ENCODE measurements around the gene KRTAP9-8. TPM values are rescaled to one million over a fixed set of nuclear protein-coding genes. Genes with fewer than 3 reads are reported as not detected.
"Not testable (repeated sequence)": the region's sequence is repeated elsewhere in the genome, so short reads cannot be mapped to it uniquely, and the experiment has no call there.

The KRTAP9-8 gene
- not detected for polyA plus RNA-seq
- long read RNA-seq, donor 1: 0 reads
- long read RNA-seq, donor 2: 0 reads
- long read RNA-seq, donor 3: 0 reads
- long read RNA-seq, donor 4: 0 reads
- long read RNA-seq, donor 5: 0 reads
- long read RNA-seq, donor 6: 0 reads
- long read RNA-seq, donor 7: 0 reads
- long read RNA-seq, donor 8: 0 reads
- long read RNA-seq, donor 9: 0 reads
- long read RNA-seq, donor 10: 0 reads

- H3K36me3 ChIP-seq (ENCODE audit: control insufficient read depth in 3 of 3, insufficient read depth in 2 of 3, low read depth in 1 of 3, low read length in 3 of 3); DNase-seq; FAIRE-seq; H3K9me3 ChIP-seq (ENCODE audit: control insufficient read depth in 2 of 2, insufficient read depth in 1 of 2, low read depth in 1 of 2, low read length in 1 of 2); H3K27me3 ChIP-seq (ENCODE audit: control insufficient read depth in 3 of 3, insufficient read depth in 3 of 3, low read length in 3 of 3); H3K4me1 ChIP-seq (ENCODE audit: control insufficient read depth in 3 of 3, insufficient read depth in 2 of 3, low read depth in 1 of 3, low read length in 2 of 3); H3K4me3 ChIP-seq (ENCODE audit: low read depth in 1 of 3, low read length in 3 of 3); H3K27ac ChIP-seq (ENCODE audit: low read depth in 1 of 3, low read length in 2 of 3): not testable (repeated sequence)
- WGBS, 3 donors: 10 to 41% (median 24%) methylated on average over 3 of the region's 3 CpGs
These were observed at the start of gene KRTAP9-8 for GRCh38 chr17:41237949-41238437. Gene KRTAP9-8 (plus strand): TSS chr17:41237999. CDS start chr17:41238052, 53 bp downstream.

GRCh38 chr17:41189837-41190318, 47.9 kb upstream of the KRTAP9-8 start, which contains the start of gene KRTAP9-1:
Gene KRTAP9-1 (plus strand): TSS chr17:41189887. CDS start chr17:41189887, 0 bp downstream.
- H3K9me3 ChIP-seq (ENCODE audit: control insufficient read depth in 2 of 2, insufficient read depth in 1 of 2, low read depth in 1 of 2, low read length in 1 of 2); H3K36me3 ChIP-seq (ENCODE audit: control insufficient read depth in 3 of 3, insufficient read depth in 2 of 3, low read depth in 1 of 3, low read length in 3 of 3); H3K4me3 ChIP-seq (ENCODE audit: low read depth in 1 of 3, low read length in 3 of 3); FAIRE-seq; H3K4me1 ChIP-seq (ENCODE audit: control insufficient read depth in 3 of 3, insufficient read depth in 2 of 3, low read depth in 1 of 3, low read length in 2 of 3); DNase-seq; H3K27ac ChIP-seq (ENCODE audit: low read depth in 1 of 3, low read length in 2 of 3): not testable (repeated sequence)
- peaks cover 0 to 25% (median 2%) of the 10 kb centered on the region in 3 donors for H3K27me3 ChIP-seq (ENCODE audit: control insufficient read depth in 3 of 3, insufficient read depth in 3 of 3, low read length in 3 of 3)
- WGBS, 3 donors: 18 to 60% (median 50%) methylated on average over 1 of the region's 1 CpG

GRCh38 chr17:41190328-41190727, 47.5 kb upstream of the KRTAP9-8 start:
- Histone ChIP-seq H3K27ac (ENCODE audit: low read depth in 1 of 3, low read length in 2 of 3) (no peak overlapping the region), H3K9me3 (ENCODE audit: control insufficient read depth in 2 of 2, insufficient read depth in 1 of 2, low read depth in 1 of 2, low read length in 1 of 2) (no peaks in the 10 kb centered on the region), H3K4me3 (ENCODE audit: low read depth in 1 of 3, low read length in 3 of 3) (no peak overlapping the region), H3K4me1 (ENCODE audit: control insufficient read depth in 3 of 3, insufficient read depth in 2 of 3, low read depth in 1 of 3, low read length in 2 of 3) (no peaks in the 10 kb centered on the region), H3K36me3 (ENCODE audit: control insufficient read depth in 3 of 3, insufficient read depth in 2 of 3, low read depth in 1 of 3, low read length in 3 of 3) (no peaks in the 10 kb centered on the region), H3K27me3 (ENCODE audit: control insufficient read depth in 3 of 3, insufficient read depth in 3 of 3, low read length in 3 of 3) (peaks cover 0 to 25% (median 2%) of the 10 kb centered on the region in 3 donors)
- 77 to 90% (median 78%) methylated on average over 3 of the region's 3 CpGs for WGBS, 3 donors
- no peak for DNase-seq
- FAIRE-seq: no peak

- FAIRE-seq (no peak), DNase-seq (no peak)
- Histone ChIP-seq H3K36me3 (ENCODE audit: control insufficient read depth in 3 of 3, insufficient read depth in 2 of 3, low read depth in 1 of 3, low read length in 3 of 3) (no peaks in the 10 kb centered on the region), H3K27ac (ENCODE audit: low read depth in 1 of 3, low read length in 2 of 3) (no peak overlapping the region), H3K4me1 (ENCODE audit: control insufficient read depth in 3 of 3, insufficient read depth in 2 of 3, low read depth in 1 of 3, low read length in 2 of 3) (no peaks in the 10 kb centered on the region), H3K27me3 (ENCODE audit: control insufficient read depth in 3 of 3, insufficient read depth in 3 of 3, low read length in 3 of 3) (peaks cover 0 to 3% (median 2%) of the 10 kb centered on the region in 3 donors), H3K9me3 (ENCODE audit: control insufficient read depth in 2 of 2, insufficient read depth in 1 of 2, low read depth in 1 of 2, low read length in 1 of 2) (no peaks in the 10 kb centered on the region), H3K4me3 (ENCODE audit: low read depth in 1 of 3, low read length in 3 of 3) (no peak overlapping the region)
- 7 to 24% (median 9%) methylated on average over 1 of the region's 1 CpG for WGBS, 3 donors
These were observed 41.7 kb upstream of the KRTAP9-8 start for GRCh38 chr17:41196068-41196467.

- H3K27me3 ChIP-seq (ENCODE audit: control insufficient read depth in 3 of 3, insufficient read depth in 3 of 3, low read length in 3 of 3): no peaks in the 10 kb centered on the region
- no peak for FAIRE-seq
- no peak overlapping the region for H3K27ac ChIP-seq (ENCODE audit: low read depth in 1 of 3, low read length in 2 of 3)
These were observed 38.2 kb upstream of the KRTAP9-8 start for GRCh38 chr17:41199421-41200078.

GRCh38 chr17:41211845-41212466, 25.8 kb upstream of the KRTAP9-8 start:
- DNase-seq: peak; percentile 6 to 9
- H3K36me3 ChIP-seq (ENCODE audit: control insufficient read depth in 3 of 3, insufficient read depth in 2 of 3, low read depth in 1 of 3, low read length in 3 of 3): no peaks in the 10 kb centered on the region
- no peaks in the 10 kb centered on the region for H3K4me1 ChIP-seq (ENCODE audit: control insufficient read depth in 3 of 3, insufficient read depth in 2 of 3, low read depth in 1 of 3, low read length in 2 of 3)
- no peak overlapping the region for H3K27ac ChIP-seq (ENCODE audit: low read depth in 1 of 3, low read length in 2 of 3)
- H3K9me3 ChIP-seq (ENCODE audit: control insufficient read depth in 2 of 2, insufficient read depth in 1 of 2, low read depth in 1 of 2, low read length in 1 of 2): no peaks in the 10 kb centered on the region
- no peak for FAIRE-seq
- WGBS, 3 donors: 14 to 33% (median 21%) methylated on average over 1 of the region's 1 CpG
- peaks cover 4 to 11% (median 5%) of the 10 kb centered on the region in 3 donors for H3K27me3 ChIP-seq (ENCODE audit: control insufficient read depth in 3 of 3, insufficient read depth in 3 of 3, low read length in 3 of 3)
- no peak overlapping the region for H3K4me3 ChIP-seq (ENCODE audit: low read depth in 1 of 3, low read length in 3 of 3)

More at GRCh38 chr17:41199421-41200078, 38.2 kb upstream of the KRTAP9-8 start:
- Histone ChIP-seq H3K4me1 (ENCODE audit: control insufficient read depth in 3 of 3, insufficient read depth in 2 of 3, low read depth in 1 of 3, low read length in 2 of 3) (no peaks in the 10 kb centered on the region), H3K4me3 (ENCODE audit: low read depth in 1 of 3, low read length in 3 of 3) (no peak overlapping the region), H3K36me3 (ENCODE audit: control insufficient read depth in 3 of 3, insufficient read depth in 2 of 3, low read depth in 1 of 3, low read length in 3 of 3) (no peaks in the 10 kb centered on the region), H3K9me3 (ENCODE audit: control insufficient read depth in 2 of 2, insufficient read depth in 1 of 2, low read depth in 1 of 2, low read length in 1 of 2) (no peaks in the 10 kb centered on the region)
- DNase-seq: no peak
- WGBS, 3 donors: 49 to 59% (median 51%) methylated on average over 4 to 5 of the region's 5 CpGs

GRCh38 chr17:41212524-41213169, 25.2 kb upstream of the KRTAP9-8 start:
- FAIRE-seq (no peak), DNase-seq (no peak)
- no peak overlapping the region for H3K4me3 ChIP-seq (ENCODE audit: low read depth in 1 of 3, low read length in 3 of 3)
- peaks cover 4 to 11% (median 5%) of the 10 kb centered on the region in 3 donors for H3K27me3 ChIP-seq (ENCODE audit: control insufficient read depth in 3 of 3, insufficient read depth in 3 of 3, low read length in 3 of 3)
- H3K9me3 ChIP-seq (ENCODE audit: control insufficient read depth in 2 of 2, insufficient read depth in 1 of 2, low read depth in 1 of 2, low read length in 1 of 2): no peaks in the 10 kb centered on the region
- no peaks in the 10 kb centered on the region for H3K36me3 ChIP-seq (ENCODE audit: control insufficient read depth in 3 of 3, insufficient read depth in 2 of 3, low read depth in 1 of 3, low read length in 3 of 3)
- H3K27ac ChIP-seq (ENCODE audit: low read depth in 1 of 3, low read length in 2 of 3): no peak overlapping the region
- H3K4me1 ChIP-seq (ENCODE audit: control insufficient read depth in 3 of 3, insufficient read depth in 2 of 3, low read depth in 1 of 3, low read length in 2 of 3): no peaks in the 10 kb centered on the region
- WGBS, 3 donors: 41 to 75% (median 60%) methylated on average over 7 of the region's 7 CpGs

GRCh38 chr17:41215681-41216080, 22.1 kb upstream of the KRTAP9-8 start:
- H3K36me3 ChIP-seq (ENCODE audit: control insufficient read depth in 3 of 3, insufficient read depth in 2 of 3, low read depth in 1 of 3, low read length in 3 of 3): no peaks in the 10 kb centered on the region
- H3K27ac ChIP-seq (ENCODE audit: low read depth in 1 of 3, low read length in 2 of 3): no peak overlapping the region
- DNase-seq (no peak), FAIRE-seq (no peak)
- WGBS, 3 donors: 70 to 76% (median 70%) methylated on average over 1 of the region's 1 CpG
- H3K9me3 ChIP-seq (ENCODE audit: control insufficient read depth in 2 of 2, insufficient read depth in 1 of 2, low read depth in 1 of 2, low read length in 1 of 2): no peaks in the 10 kb centered on the region
- H3K4me3 ChIP-seq (ENCODE audit: low read depth in 1 of 3, low read length in 3 of 3): no peak overlapping the region
- H3K4me1 ChIP-seq (ENCODE audit: control insufficient read depth in 3 of 3, insufficient read depth in 2 of 3, low read depth in 1 of 3, low read length in 2 of 3): no peaks in the 10 kb centered on the region
- H3K27me3 ChIP-seq (ENCODE audit: control insufficient read depth in 3 of 3, insufficient read depth in 3 of 3, low read length in 3 of 3): peaks cover 0 to 11% (median 4%) of the 10 kb centered on the region in 3 donors

Measured in small intestine (tissue), 16 donors.